Lower leg skin (tissue), 3 donors: ENCODE measurements around the gene KRT72.

ENCODE experiments used
- CTCF ChIP-seq, 3 donors: fragments of 450-650 bp; IDR thresholded peaks; one replicate each; pipeline ENCODE4 v1.5.1; 2016; ENCODE audit warnings: antibody characterized with exemption in 3 of 3, mild to moderate bottlenecking in 3 of 3, moderate library complexity in 2 of 3
- POLR2A ChIP-seq, 2 donors: fragments of 450-650 bp; IDR thresholded peaks; one replicate each; pipeline ENCODE4 v1.6.1; 2016 to 2017; ENCODE audit warnings: antibody characterized with exemption in 2 of 2, mild to moderate bottlenecking in 1 of 2, moderate library complexity in 1 of 2

GRCh38 chr12:52616680-52617402 lies 15.6 kb upstream of the KRT72 start:
- TF ChIP-seq CTCF (IDR thresholded peaks at IDR 0.05): no peak
- TF ChIP-seq POLR2A (IDR thresholded peaks at IDR 0.05): no peak
